ENCODE measurements around the gene THEMIS2. TPM values are rescaled to one million over a fixed set of nuclear protein-coding genes. Genes with fewer than 3 reads are reported as not detected.

THEMIS2 gene
- total and polyA plus RNA-seq, 2 experiments from 2014 or later, result 8.1 to 32.4 TPM

DNA sequence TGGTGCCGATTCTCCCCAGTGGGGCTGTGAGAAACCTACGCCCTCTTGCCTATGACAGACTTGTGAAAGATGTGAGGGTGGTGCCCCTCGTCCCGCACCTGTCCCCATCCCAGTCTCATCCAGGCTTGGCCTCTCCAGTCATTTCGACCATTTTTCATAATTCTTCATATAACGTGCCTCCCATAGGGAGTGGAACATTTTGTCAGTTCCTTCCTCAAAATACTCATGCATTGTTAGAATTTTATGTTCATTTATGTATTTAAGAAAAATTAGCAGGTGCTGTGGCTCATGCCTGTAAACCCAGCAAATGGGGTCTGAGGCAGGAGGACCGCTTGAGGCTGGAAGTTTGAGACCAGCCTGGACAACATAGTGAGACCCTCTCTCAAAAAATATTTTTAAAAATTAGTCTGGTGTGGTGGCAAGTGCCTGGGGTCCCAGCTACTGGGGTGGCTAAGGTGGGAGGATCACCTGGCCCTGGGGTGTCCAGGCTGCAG, 42.8 kb downstream of the THEMIS2 start (continued):
- TF ChIP-seq, protein P1, sequence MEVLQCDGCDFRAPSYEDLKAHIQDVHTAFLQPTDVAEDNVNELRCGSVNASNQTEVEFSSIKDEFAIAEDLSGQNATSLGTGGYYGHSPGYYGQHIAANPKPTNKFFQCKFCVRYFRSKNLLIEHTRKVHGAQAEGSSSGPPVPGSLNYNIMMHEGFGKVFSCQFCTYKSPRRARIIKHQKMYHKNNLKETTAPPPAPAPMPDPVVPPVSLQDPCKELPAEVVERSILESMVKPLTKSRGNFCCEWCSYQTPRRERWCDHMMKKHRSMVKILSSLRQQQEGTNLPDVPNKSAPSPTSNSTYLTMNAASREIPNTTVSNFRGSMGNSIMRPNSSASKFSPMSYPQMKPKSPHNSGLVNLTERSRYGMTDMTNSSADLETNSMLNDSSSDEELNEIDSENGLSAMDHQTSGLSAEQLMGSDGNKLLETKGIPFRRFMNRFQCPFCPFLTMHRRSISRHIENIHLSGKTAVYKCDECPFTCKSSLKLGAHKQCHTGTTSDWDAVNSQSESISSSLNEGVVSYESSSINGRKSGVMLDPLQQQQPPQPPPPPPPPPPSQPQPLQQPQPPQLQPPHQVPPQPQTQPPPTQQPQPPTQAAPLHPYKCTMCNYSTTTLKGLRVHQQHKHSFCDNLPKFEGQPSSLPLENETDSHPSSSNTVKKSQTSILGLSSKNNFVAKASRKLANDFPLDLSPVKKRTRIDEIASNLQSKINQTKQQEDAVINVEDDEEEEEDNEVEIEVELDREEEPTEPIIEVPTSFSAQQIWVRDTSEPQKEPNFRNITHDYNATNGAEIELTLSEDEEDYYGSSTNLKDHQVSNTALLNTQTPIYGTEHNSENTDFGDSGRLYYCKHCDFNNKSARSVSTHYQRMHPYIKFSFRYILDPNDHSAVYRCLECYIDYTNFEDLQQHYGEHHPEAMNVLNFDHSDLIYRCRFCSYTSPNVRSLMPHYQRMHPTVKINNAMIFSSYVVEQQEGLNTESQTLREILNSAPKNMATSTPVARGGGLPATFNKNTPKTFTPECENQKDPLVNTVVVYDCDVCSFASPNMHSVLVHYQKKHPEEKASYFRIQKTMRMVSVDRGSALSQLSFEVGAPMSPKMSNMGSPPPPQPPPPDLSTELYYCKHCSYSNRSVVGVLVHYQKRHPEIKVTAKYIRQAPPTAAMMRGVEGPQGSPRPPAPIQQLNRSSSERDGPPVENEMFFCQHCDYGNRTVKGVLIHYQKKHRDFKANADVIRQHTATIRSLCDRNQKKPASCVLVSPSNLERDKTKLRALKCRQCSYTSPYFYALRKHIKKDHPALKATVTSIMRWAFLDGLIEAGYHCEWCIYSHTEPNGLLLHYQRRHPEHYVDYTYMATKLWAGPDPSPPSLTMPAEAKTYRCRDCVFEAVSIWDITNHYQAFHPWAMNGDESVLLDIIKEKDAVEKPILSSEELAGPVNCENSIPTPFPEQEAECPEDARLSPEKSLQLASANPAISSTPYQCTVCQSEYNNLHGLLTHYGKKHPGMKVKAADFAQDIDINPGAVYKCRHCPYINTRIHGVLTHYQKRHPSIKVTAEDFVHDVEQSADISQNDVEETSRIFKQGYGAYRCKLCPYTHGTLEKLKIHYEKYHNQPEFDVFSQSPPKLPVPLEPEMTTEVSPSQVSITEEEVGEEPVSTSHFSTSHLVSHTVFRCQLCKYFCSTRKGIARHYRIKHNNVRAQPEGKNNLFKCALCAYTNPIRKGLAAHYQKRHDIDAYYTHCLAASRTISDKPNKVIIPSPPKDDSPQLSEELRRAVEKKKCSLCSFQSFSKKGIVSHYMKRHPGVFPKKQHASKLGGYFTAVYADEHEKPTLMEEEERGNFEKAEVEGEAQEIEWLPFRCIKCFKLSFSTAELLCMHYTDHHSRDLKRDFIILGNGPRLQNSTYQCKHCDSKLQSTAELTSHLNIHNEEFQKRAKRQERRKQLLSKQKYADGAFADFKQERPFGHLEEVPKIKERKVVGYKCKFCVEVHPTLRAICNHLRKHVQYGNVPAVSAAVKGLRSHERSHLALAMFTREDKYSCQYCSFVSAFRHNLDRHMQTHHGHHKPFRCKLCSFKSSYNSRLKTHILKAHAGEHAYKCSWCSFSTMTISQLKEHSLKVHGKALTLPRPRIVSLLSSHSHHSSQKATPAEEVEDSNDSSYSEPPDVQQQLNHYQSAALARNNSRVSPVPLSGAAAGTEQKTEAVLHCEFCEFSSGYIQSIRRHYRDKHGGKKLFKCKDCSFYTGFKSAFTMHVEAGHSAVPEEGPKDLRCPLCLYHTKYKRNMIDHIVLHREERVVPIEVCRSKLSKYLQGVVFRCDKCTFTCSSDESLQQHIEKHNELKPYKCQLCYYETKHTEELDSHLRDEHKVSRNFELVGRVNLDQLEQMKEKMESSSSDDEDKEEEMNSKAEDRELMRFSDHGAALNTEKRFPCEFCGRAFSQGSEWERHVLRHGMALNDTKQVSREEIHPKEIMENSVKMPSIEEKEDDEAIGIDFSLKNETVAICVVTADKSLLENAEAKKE (CRISPR knock-in tag; IDR thresholded peaks at IDR 0.05), result no peak

DNA sequence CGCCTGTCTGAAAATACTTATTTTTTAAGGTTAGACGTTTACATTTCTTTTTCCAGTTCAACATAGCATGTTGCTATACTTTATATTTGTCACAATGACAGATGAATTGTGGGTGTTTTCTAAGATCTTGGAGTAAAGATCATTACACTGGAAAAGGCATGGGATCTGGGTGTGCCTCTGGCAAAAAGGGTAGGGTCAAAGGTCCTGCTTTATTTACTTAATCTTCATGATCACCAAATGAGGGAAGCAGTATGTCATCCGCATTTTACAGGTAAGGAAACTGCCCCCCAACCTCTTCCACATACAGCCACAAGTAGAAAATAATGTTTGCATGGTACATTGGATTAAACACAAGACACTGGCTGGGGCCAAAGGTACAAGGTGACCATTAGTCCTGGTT, 49.9 kb downstream of the THEMIS2 start:
- no peak overlapping the region for H2AFZ ChIP-seq
- Mint-ChIP-seq H3K36me3 (ENCODE audit: low read depth) (no peaks in the 10 kb centered on the region), H3K4me1 (no peaks in the 10 kb centered on the region), H3K4me3 (no peak overlapping the region), H3K27me3 (ENCODE audit: insufficient read depth, low read depth, poor library complexity) (peaks cover 11% of the 10 kb centered on the region), H3K9me3 (no peaks in the 10 kb centered on the region), H3K27ac (no peak overlapping the region)
- no peaks in the 10 kb centered on the region for H3K27me3 ChIP-seq (ENCODE audit: insufficient read depth)
- DNase-seq (ENCODE audit: low spot score) (no peak), ATAC-seq (no peak)
- H3F3A ChIP-seq (replicated peaks; ENCODE audit: low read depth), result no peaks in the 10 kb centered on the region
- H3K79me2 ChIP-seq (replicated peaks; ENCODE audit: insufficient read depth), result no peaks in the 10 kb centered on the region
- no peak overlapping the region for H3K4me3 ChIP-seq
- H3K36me3 ChIP-seq (ENCODE audit: insufficient read depth), result no peaks in the 10 kb centered on the region
- H3K27ac ChIP-seq (ENCODE audit: low read depth), result no peak overlapping the region
- H3K4me2 ChIP-seq, result no peak overlapping the region
- H3K9me2 ChIP-seq (ENCODE audit: insufficient read depth), result no peaks in the 10 kb centered on the region
- no peaks in the 10 kb centered on the region for H3K4me1 ChIP-seq (ENCODE audit: insufficient read depth)
- no peaks in the 10 kb centered on the region for H4K20me1 ChIP-seq (replicated peaks; ENCODE audit: insufficient read depth)
- no peak for TF ChIP-seq ZNF331 (CRISPR knock-in tag; IDR thresholded peaks at IDR 0.05; ENCODE audit: low read depth)
- no peak for TF ChIP-seq ZNF114 (CRISPR knock-in tag; IDR thresholded peaks at IDR 0.05)
- TF ChIP-seq CREB1 (CRISPR knock-in tag; IDR thresholded peaks at IDR 0.05; ENCODE audit: low read depth), result no peak
- TF ChIP-seq EZH2phosphoT487 (IDR thresholded peaks at IDR 0.05; ENCODE audit: unreplicated experiment), result no peak
- TF ChIP-seq, protein P1 (CRISPR knock-in tag; IDR thresholded peaks at IDR 0.05), result no peak
- no peak for TF ChIP-seq STAT1 (IDR thresholded peaks at IDR 0.05; ENCODE audit: unreplicated experiment)
- TF ChIP-seq EZH2 (IDR thresholded peaks at IDR 0.05; ENCODE audit: low read depth, unreplicated experiment), result no peak
- TF ChIP-seq, protein P2, sequence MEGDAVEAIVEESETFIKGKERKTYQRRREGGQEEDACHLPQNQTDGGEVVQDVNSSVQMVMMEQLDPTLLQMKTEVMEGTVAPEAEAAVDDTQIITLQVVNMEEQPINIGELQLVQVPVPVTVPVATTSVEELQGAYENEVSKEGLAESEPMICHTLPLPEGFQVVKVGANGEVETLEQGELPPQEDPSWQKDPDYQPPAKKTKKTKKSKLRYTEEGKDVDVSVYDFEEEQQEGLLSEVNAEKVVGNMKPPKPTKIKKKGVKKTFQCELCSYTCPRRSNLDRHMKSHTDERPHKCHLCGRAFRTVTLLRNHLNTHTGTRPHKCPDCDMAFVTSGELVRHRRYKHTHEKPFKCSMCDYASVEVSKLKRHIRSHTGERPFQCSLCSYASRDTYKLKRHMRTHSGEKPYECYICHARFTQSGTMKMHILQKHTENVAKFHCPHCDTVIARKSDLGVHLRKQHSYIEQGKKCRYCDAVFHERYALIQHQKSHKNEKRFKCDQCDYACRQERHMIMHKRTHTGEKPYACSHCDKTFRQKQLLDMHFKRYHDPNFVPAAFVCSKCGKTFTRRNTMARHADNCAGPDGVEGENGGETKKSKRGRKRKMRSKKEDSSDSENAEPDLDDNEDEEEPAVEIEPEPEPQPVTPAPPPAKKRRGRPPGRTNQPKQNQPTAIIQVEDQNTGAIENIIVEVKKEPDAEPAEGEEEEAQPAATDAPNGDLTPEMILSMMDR (conservative IDR thresholded peaks at IDR 0.05; ENCODE audit: low read depth in 2 of 2), result no peak
